Measurements from ENCODE around the gene MDFI.

- TF ChIP-seq CTCF (IDR thresholded peaks at IDR 0.05) (no peak), POLR2A (IDR thresholded peaks at IDR 0.05) (no peak)
Observed at GRCh38 chr6:41693281-41694240, 55.3 kb downstream of the MDFI start.

Data from uterus (tissue), 2 donors.